GM06990 (cell line): ENCODE data around the gene PSMD13.

Experiments used
- DNase-seq: peaks from one replicate; pipeline ENCODE4 v3.0.0-alpha.2; 2011; ENCODE audit not compliant: insufficient read length; ENCODE audit errors: extremely low read depth
- H3K27me3 ChIP-seq: replicated peaks from 2 replicates; pipeline ENCODE4 v1.6.0; 2011; ENCODE audit warnings: low read length; ENCODE audit not compliant: control insufficient read depth, insufficient read depth
- H3K36me3 ChIP-seq: 2 replicates; pipeline ENCODE4 v1.5.1; 2011; ENCODE audit warnings: low read length; ENCODE audit not compliant: control insufficient read depth, insufficient read depth
- H3K4me3 ChIP-seq: replicated peaks from 2 replicates; pipeline ENCODE4 v1.5.1; 2011; ENCODE audit warnings: low read depth, mild to moderate bottlenecking, control low read depth, low read length
- CTCF ChIP-seq: IDR thresholded peaks from 2 replicates; pipeline ENCODE4 v1.5.1; 2011; ENCODE audit warnings: low read length, control low read depth, mild to moderate bottlenecking, inconsistent platforms; ENCODE audit not compliant: insufficient read depth, poor library complexity, severe bottlenecking

Gene PSMD13

DNA sequence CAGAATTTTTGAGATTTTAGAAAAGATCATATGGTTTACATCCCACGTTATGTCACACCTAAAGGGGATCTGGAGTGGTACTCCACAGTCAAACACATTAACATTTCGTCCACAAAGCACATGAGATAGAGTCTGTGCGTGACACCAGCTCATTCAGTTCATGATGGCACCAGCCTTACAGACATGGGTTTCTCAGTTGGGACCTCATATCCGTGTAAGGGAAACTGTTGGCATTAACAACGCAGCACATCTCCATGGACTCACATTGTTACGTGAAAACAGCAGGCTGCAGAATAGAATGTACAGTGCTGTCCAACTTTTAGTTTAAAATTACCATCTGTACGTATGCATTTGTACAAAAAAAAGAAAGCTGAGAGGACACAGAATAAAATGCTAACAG, 15.2 kb upstream of the PSMD13 start:
- no peak overlapping the region for H3K4me3 ChIP-seq
- H3K27me3 ChIP-seq = no peaks in the 10 kb centered on the region
- no peaks in the 10 kb centered on the region; the same call in none of the 2 replicates for H3K36me3 ChIP-seq
- DNase-seq = no peak
- TF ChIP-seq CTCF = no peak

GRCh38 chr11:221998-222789, 14.6 kb upstream of the PSMD13 start:
- Histone ChIP-seq H3K4me3 (no peak overlapping the region), H3K27me3 (no peaks in the 10 kb centered on the region), H3K36me3 (no peaks in the 10 kb centered on the region; the same call in none of the 2 replicates)
- no peak for DNase-seq
- no peak for TF ChIP-seq CTCF

DNA sequence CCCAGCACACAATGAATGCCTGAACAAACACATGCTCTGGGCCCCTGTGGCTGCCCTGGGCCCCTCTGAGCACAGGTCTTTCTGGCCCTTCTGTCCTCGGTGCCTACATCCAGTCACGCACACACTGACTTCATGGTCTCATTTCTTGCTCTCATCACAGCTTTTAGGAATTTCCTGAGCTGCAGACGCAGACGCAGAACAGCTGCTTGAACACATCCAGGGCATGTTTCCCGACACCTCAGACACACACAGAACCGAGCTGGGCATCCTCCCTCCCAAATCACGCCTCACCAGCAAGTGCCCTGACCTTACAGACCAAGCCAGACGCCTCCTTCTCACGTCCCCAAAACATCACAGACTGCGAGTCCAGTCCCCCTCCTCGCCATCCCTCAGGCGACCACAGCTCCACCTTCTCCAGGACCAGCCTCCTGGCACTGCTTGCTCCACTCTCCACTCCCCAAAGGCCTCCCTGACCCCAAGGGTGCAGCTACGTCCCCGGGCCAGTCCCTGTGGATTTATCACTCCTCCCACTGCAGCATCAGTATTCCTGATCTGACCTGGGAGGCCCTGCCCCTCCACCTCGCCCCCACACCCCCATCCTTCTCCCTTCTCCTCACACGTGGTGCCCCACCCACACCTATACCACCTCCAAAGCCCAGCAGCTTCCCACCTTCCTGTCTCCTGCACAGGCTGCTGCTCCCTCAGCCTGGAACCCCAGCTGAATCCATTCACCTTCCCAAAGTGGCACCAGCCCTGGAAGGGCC, 13.6 kb upstream of the PSMD13 start:
- Histone ChIP-seq H3K36me3 (no peaks in the 10 kb centered on the region; the same call in none of the 2 replicates), H3K27me3 (no peaks in the 10 kb centered on the region), H3K4me3 (no peak overlapping the region)
- TF ChIP-seq CTCF = no peak
- DNase-seq = no peak

DNA sequence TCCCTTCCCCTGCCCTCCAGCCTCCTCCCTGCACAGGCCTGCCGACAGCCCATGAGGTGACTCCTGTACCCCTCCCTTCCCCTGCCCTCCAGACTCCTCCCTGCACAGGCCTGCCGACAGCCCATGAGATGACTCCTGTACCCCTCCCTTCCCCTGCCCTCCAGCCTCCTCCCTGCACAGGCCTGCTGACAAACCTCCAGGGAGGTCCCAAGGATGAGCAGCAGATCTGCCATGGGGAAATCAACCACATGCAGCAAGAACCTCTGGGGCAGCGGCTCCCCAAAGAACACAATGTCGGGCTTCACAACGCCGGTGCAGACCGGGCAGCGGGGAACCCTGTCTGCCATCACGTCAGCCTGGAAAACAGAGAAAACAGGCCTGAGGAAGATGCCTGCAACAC, 12.9 kb upstream of the PSMD13 start:
- Histone ChIP-seq H3K36me3 (no peaks in the 10 kb centered on the region; the same call in 1 of the 2 replicates), H3K4me3 (no peak overlapping the region), H3K27me3 (no peaks in the 10 kb centered on the region)
- no peak for TF ChIP-seq CTCF
- DNase-seq = no peak

GRCh38 chr11:224424-224823, 12.4 kb upstream of the PSMD13 start:
- H3K27me3 ChIP-seq = no peaks in the 10 kb centered on the region
- TF ChIP-seq CTCF = no peak
- H3K36me3 ChIP-seq = peaks cover 2% of the 10 kb centered on the region; the same call in 1 of the 2 replicates
- no peak overlapping the region for H3K4me3 ChIP-seq
- DNase-seq = no peak
